ENCODE measurements around the gene TCL1B.
"Not testable (repeated sequence)": the region's sequence is repeated elsewhere in the genome, so short reads cannot be mapped to it uniquely, and the experiment has no call there.

Gene TCL1B, protein sequence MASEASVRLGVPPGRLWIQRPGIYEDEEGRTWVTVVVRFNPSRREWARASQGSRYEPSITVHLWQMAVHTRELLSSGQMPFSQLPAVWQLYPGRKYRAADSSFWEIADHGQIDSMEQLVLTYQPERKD
- 0 reads per million in 2 donors for total RNA-seq

DNA sequence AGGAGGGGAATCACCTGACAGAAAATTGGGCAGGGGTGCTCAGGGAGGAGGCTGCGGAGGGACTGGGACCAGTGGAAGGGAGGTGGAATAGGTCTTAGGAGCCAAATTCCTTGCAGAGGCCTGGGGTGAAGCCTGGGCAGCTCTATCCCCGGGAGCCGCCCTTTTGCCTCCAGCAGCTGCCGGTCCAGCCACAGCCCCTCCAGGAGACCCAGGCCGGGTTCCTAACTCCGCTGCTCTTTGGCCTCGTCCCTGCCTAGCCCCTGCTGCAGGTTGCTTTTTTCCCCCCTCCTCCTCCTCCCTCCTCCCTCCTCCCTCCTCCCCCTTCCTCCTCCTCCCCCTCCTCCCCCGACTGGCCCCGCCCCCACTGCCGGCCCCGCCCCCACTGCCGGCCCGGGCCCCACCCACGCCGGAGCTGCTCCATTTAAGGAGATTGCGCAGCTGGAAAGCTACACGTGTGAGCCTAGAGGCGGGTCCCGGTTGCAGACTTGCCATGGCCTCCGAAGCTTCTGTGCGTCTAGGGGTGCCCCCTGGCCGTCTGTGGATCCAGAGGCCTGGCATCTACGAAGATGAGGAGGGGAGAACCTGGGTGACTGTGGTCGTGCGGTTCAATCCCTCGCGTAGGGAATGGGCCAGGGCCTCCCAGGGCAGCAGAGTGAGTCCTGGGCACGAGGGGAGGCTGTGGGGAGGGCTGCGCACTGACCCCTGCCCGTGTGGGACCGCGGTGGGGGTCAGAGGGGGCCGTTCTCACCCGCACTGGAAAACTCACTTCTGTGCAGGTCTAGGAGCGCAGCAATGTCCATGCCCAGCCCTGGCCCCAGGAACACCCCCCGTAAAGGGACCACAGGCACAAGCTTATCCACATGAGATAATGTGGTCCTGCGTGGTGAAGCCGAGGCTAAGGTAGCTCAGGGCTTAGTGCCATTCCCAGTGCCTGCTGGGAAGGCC, at the start of gene TCL1B:
TSS of gene TCL1B (plus strand) at position 449 of the 945 bp plus-strand sequence. CDS start at position 491, 42 bp downstream.
- no peak for DNase-seq

DNA sequence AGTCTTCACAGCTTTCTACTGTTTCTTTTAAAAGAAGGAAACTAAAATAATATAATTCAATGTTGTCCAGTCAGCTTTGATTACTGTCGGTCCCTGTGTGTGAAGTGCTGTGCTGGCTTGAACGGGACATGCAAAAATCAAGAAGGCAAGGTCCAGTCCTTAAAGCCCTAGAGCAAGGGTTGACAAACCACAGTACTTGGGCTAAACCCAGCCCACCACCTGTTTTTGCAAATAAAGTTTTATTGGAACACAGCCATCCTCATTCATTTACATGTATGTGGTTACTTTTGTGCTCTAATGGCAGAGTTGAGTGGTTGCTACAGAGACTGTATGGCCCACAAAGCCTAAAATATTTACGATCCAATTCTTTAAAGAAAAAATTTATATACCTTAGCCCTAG, 41.2 kb upstream of the TCL1B start:
- no peak for DNase-seq

DNA sequence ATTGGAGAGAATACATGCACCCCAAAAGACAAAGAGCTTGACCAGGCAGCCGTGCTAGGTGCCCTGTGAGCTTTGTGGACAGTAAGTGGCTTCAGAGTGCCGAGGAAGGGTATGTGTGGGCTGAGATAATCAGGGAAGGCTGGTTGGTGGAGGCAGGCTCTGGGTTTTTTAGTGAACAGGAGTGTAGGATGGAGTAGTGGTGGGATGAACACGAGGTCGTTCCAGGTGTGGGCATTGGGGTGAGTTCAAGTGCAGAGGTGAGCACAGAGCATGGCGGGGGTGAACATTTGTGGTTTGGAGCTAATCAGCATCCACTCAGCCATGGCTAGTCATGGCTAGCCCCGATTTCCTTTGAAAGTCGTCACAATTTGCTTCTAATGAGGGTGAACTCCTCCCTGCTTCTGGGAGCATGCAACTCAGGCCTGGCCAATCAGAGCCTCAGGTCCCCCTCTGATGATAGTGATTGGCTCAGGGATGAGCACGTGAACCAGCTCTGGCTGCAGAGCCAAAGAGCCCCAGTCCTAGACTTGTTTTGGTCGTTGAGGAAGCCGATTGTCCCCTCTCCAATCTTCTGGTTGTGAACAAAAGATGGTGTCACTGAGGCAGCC, 40.7 kb upstream of the TCL1B start:
- no peak for DNase-seq

DNA sequence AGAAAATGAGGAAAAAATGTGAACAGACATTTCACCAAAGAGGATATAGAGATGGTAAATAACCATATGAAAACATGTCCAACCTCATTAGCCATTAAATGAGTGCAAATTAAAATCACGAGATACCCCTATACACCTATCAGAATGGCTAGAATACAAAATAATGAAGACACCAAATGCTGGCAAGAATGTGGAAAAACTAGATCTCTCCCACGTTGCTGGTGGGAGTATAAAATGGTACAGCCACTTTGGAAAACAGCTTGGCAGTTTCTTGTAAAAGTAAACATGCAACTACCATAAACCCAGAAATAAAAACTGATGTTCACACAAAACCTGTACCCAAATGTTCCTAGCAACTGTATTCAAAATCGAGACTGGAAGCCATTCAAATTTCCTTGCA, 38.3 kb upstream of the TCL1B start:
- DNase-seq = no peak

DNA sequence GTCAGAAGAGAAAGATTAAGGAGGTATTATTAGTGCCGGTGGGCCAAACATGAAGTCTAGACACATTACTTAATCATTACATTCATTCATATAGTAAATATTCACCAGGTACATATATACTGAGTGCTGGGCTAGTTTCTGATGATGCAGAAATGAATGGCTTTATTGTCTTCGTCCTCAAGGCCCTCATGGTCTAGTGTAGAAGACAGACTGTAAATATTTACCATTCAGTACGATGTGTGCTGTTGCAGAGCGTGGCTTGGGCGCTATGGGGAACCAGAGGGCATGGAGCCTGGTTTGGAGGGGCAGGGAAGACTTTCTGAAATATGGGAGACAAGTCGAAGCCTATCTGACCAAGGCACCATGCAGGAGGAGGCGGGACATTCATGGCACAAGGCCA, 37.0 kb upstream of the TCL1B start:
- no peak for DNase-seq

DNA sequence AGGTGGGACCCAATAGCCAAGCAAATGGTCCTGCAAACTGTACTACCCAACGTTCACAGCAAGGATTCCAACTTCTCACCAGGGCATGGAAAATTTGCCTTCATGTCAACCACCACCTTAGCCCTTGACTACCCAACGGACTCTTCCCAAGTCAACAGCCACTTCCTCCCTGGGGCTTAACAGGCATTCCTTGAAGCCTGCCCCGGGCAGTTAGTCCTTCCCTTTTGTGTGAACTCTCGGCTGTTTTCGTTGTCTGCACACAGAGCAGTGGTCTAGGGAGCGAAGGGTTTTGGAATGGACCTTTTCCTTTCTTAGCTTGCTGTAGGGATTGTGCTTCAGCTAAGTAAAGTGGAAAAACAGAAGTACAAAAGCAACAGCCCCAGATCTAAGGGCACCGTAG, 35.2 kb upstream of the TCL1B start:
- DNase-seq = no peak

DNA sequence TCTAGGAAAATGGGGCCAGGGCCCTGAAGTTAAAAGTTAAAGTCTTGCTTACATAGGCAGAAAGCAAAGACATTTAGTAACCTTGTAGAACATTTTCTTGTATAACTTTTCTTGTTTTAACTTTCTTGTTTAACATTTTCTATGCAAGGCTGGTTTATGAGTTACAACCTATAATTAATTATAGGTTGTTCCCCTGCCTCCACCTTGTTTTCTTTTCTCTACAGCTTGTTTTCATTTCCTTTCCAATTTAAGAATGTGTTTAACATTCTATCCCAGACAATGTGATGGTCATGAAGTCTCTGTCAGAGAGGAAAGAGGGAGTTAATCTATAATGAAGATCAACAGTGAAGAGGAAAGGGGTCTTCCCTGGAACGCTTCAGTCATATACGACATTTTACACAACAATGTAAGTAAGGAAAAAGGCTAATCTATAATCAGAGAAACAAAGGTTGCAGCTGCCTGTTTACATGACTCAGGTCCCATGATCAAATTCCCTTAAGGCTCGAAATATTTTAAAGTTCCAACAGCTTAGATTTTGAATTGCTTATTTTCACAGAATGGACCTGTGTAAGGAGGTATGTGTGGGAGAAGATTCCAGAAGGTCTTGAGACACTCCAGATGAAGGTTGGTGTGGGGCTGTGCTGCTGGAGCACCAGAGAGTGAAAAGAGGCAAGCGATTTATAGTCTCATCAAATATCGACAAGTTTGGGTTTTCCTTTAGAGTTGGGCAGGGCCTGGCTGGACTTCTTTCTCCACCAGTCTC, 34.2 kb upstream of the TCL1B start:
- DNase-seq = no peak

DNA sequence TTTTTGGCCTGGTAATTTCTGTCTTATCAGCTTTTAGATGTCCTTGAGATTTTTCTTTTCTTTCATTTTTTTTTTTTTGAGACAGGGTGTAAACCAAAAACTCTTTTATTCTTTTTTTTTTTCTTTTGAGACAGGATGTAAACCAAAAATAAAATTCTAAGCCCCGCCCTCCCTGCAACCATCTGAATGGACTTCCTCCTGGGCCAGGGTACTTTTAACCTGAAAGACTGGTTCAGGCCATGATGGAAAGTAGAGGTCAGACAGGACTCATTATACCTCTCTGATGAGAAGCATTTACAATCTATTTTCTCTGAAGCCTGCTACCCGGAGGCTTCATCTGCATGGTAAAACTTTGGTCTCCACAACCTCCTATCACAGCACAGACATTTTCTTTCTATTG, 33.5 kb upstream of the TCL1B start:
- DNase-seq = no peak

DNA sequence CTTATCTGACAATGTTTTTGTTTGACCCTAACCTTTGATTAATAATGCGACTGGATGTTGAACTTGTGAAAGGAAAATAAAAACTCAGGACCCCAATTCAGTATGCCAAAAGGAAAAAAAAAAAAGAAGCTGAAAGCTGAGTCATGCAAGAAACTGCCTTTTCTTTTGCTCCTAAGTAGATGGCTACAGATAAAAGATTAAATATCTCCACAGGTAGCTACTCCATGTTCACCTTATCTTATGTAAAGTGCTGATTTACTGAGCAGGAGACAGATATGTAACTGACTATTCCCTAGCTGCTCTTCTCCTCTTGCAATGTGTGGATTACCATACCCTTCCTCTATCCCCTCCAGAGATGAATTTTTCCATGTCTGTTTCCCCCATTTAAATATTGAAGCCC, 30.8 kb upstream of the TCL1B start:
- no peak for DNase-seq

DNA sequence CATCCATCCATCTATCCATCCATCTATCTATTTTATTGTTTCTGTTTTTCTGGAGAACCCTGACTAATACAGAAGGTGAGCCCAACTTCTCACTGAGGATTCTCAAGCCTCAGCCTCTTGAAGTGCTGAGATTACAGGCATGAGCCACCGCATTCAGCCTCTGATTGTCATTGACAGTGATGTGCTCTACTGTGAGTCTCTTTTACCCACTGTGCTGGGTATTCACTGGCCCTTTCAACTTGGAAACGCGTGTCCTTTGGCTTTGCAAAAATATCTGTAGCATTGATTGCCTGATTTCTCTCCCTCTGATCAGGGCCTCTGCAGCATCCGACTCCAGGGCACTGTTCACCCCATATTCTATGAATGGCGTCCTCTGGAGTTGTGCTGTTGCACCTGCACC, 29.6 kb upstream of the TCL1B start:
- no peak for DNase-seq

DNA sequence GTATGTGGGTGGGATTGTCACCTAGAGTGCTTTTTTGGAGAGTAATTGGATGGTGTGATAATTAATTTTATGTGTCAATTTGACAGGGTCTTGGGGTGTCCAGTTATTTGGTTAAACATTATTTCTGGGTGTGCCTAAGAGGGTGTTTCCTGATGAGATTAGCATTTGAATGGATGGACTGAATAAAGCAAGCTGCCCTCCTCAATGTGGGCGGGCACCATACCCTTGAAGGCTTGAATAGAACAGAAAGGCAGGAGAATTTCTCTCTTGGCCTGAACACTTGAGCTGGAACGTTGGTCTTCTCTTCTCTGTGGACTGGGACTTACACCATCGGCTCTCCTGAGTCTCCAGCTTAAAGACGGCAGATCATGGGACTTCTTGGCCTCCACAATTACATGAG, 28.8 kb upstream of the TCL1B start:
- no peak for DNase-seq

DNA sequence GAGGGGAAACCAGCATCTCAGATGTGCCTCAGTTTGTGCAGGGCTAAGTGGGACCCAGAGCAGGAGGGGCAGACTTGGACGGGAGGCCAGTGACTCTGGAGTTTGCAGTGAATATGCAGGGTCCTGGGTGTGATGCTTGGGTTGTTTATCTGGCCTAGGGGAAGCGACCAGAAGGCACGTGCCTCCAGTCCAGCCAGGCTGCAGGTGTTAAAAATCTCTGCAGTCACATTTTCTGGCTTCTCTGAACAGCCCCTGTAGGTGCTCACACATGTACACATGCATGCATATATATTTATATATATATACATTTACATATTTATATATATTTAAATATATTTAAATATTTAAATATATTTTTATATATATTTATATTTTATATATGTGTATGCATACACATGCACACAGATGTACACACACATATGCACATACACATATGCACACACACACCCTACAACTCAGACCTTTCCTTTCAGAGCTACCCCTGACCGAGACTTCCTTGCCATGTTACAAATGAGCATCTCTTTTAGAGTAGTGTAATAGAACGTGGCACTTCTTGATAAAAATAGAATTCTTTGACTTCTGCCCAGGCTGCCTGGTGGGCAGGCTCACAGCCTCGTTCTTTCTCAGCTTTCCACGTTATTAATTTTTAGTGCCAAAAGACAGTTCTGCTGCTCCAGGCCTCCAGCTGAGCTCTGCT, 26.8 kb upstream of the TCL1B start:
- DNase-seq = no peak

DNA sequence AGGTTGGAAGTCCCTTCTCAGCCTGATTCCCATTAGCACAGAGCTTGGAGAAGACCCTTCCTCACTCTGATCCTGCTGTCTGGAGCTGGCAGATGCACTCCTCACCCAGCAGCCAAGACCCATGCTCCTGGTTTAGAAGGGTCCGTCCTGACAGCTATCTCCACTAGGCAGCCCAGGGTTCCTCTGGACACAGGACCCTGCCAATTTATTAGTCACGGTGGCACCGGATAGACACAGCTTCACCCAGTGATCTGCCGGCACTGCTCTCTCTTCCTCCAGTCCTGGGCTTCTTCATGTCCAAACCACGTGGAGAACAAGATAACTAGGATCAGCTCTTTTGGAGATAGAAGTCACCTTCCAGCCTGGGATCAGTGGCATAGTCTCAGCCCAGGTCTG, 26.2 kb upstream of the TCL1B start:
- DNase-seq = no peak

DNA sequence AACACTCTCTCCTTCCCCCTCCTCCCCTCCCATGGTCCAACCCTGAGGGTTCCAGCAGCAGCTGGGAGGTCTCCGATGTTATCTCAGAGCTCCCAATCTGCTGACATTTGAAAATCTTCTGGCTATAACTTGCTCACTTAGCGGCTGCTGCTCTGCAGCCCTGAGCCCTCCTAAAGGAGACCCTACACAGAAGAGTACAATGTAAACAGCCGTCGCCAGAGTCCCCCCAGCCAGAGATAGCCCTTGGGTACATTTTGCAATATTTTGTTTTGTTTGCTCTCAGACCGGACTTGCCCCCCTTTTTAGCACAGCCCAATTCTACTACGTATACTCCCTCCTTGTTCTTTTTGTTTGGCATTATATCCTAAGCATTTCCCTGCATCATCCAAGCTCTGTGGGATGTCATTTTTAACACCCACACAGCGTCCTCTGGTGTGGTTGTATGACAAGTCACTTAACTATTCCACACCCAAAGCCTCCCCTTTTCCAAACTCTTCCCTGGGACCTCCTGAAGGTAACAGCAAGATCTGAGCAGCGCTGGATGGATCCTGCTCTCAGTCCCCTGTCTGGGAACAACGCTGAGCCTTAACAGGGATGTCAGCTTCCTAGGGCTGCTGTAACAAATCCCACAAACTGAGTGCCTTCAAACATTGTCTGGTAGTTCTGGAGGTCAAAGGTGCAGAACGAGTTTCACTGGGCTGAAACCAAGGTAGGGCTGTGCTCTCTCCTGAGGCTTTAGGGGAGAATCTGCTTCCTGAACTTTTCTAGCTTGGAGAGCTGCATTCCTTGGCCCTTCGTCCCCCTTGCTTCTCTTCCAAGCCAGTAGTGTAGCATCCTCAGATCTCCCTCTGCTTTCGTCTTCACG, 25.3 kb upstream of the TCL1B start:
- no peak for DNase-seq

DNA sequence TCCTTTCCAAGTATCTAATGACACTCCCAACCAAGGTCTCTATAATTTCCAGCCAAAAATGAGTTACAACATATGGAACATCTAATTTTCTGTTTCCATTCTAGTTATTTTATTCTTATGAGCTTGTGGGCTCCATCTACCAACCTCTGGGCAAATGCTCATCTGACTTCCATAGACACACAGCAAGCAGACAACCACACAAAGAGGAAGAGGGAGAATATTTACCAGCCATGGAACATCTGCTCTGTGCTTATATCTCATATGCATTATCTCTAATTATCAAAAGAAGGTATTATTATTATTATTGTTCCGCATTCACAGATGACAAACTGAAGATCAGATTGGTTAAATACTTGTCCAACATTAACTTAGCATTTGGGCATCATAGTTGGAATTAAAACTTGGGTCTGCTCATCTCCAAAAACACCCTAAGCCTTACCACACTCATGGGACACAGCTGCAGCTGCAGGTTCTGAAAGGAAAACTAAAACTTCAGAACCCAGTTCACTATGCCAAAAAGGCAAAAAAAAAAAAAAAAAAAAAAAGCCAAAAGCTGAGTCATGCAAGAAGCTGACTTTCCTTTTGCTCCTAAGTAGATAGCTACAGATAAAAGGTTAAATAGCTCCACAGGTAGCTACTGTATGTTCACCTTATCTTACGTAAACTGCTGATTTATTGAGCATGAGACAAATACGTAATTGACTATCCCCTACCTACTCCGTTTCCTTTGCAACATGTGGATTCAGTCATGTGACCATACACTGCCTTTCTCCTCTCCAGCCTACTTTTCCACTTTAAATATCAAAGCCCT, 23.6 kb upstream of the TCL1B start:
- no peak for DNase-seq

DNA sequence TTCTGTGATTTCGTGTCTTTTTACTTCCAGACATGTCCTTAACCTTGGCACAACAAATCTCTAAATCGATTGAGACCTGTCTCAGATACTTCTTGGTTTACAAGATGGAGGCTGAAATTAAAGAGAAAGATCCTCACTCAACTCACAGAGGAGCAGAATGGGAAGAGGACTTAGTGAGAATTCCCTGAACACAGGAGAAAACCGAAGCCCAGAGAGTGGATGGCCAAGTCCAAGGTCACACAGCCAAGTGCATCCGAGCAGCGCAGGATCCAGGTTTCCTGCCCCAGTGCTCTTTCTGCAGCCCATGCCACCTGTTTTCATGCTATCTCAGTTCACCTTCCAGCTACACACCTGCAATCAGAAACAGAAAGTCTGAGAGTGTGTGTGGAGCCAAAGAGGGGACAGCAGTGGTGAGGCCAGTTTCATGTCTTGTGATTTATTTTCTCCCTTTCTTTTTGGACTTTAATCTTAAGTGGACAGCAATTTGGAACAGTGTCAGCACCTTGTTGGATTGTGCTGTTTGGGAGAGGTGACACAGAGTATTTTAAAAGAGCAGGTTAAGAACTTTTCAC, 22.9 kb upstream of the TCL1B start:
- no peak for DNase-seq

DNA sequence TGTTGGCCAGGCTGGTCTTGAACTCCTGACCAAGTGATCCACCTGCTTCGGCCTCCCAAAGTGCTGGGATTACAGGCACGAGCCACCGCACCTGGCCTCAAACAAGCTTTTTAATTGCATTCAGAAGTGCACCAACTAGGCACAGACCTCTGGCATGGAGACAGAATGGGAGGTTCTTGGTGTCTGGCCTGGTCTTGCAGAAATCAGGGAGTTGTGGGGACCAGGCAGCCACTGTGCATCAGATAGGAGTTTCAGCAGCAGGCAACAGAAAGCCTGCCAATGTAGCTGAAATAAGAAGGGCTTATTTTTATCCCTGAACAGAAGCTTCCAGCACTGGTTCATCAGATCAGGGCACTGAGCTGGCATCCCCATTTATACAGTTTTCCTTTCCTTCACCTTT, 22.2 kb upstream of the TCL1B start:
- no peak for DNase-seq

DNA sequence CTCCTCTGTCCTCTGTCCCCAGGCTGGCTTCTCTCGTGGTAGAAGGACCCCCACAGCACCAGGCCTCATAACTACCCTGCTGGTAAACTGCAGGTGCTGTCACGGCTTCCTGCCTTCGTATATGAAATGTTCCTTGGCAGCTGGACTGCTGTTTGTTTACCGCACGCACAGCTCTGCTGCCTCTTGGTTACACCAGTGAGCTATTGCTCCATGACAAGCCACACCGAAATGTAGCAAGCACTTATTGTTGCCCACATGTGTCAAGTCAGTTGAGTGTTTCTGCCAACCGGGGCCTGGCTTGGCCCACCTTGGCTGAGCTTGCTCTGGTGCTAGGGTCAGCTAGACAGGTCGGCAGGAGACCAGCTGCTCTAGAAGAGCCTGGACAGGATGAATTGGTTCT, 21.7 kb upstream of the TCL1B start:
- no peak for DNase-seq

DNA sequence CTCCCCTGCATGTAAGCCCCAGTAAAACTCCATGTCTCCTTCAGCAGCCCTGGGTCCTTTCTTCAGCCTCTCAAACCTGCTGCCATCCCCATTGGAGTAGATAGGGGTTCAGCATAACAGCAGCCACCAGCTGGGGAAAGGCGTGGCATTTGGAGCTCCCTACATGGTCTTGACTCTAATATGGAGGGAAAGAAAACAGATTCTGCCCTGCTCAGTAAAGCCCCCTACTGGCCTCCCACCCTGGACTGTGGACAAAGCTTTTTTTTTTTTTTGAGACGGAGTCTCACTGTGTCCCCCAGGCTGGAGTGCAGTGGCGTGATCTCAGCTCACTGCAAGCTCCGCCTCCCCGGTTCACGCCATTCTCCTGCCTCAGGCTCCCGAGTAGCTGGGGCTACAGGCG, 20.7 kb upstream of the TCL1B start:
- not testable (repeated sequence) for DNase-seq

DNA sequence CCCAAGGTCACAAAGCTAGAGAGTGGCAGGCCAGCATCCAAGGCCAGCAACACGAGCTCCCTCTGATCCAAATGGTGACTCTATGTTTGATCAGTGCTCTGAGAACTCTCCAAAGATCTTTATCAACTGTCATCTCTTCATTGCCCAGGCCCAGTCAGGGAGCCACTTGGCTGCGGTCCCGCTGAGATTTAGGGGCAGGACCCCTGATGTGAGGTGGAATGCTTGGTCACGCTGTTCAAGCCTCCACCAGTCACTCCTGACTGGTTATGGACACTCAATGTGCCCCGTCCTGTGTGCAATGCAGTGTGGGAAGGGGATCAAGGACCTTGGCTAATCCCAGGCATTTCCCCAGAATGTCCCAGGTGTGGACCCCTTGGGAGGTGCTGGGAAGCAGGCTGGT, 19.8 kb upstream of the TCL1B start:
- no peak for DNase-seq
